GM21717 (cell line): ENCODE data around the gene SCP2.

ENCODE experiments used
- ATAC-seq: cut with Tn5 transposase; IDR thresholded peaks from one replicate; pipeline ENCODE4 v1.9.1; 2021; ENCODE audit warnings: mild to moderate bottlenecking, moderate library complexity; ENCODE audit not compliant: unreplicated experiment

SCP2 gene

DNA sequence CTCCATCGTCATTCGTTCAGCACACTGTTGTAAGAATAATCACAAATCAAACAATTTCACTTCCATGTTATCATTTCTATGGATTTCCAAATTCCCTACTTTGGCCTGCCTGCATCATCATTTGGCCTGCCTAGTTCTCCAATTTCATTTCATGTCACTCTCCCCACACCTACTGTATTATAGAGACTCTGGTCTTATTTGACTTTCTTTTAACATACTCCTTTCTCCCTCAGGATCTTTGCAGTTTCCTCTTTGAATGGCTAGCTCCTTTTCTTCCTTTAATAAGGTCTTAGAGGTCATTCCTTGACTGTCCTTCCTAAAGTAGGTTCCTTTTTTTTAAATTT is 98.7 kb downstream of the SCP2 start:
- no peak for ATAC-seq

DNA sequence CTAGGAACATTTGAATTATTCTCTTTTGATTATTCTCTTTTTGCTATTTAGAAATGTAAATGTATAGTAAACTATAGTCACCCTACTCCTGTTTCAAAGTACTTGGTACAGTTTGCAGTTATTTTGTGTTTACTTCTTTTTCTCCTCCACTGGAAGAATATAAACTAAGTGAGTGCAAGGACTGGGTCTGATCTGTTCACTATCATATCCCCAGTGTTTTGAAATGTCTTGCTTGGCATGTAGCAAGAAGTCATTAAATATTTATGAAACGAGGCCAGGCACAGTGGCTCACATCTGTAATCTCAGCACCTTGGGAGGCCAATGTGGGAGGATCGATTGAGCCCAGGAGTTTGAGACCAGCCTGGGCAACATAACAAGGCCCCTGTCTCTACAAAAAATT is 99.2 kb downstream of the SCP2 start:
- ATAC-seq, result no peak

DNA sequence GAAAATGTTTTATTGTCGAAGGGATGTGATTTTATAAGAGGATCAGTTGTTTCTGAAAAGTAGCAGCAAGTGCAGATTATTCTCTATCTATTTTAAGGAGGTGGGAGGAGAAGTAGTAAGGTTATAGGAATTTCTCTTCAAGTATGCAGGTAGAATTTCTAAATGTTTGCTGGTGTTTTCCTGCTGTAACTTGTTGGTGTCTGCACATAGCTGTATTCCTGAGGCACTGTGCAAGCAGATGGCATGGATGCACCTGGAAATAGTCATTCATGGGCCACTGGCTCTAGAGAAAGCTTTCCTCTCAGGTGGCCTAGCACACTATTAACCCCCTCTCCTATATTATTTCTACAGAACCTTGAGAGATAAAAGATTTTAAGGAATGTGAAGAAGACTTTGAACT is 104.7 kb downstream of the SCP2 start:
- ATAC-seq, result no peak

DNA sequence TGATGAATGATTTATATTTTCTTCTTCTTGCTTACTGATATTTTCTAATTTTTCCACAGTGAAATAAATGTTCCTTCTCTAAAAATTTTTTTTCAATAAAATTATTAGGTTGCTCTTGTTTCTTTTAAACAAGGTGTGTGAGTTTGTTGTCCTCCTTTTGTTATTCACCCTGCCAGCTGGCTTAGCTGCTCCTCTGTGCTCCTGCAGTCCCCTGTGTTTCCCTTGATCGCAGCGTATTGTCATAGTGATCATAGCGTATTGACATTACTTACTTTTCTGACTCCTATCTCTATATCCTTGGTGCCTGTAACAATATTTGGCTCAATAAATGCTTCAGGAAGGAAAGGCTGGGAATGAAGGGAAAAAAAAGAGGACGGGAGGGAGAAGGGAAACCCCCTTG is 110.1 kb downstream of the SCP2 start:
- no peak for ATAC-seq

DNA sequence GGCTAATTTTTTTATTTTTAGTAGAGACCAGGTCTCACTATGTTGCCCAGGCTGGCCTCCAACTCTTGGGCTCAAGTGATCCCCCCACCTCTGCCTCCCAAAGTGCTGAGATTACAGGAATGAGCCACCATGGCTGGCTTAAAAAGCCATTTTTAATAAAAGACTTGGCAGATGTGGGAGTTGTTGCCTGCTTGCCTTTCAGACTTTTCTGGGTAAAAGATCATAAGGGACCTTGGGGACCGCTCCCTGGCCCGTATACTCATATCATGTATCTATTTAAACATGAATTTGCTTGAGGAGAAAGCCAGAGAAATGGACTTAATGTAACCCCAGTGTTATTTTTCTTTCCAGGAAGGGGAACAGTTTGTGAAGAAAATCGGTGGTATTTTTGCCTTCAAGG is 111.5 kb downstream of the SCP2 start:
- ATAC-seq, result no peak

DNA sequence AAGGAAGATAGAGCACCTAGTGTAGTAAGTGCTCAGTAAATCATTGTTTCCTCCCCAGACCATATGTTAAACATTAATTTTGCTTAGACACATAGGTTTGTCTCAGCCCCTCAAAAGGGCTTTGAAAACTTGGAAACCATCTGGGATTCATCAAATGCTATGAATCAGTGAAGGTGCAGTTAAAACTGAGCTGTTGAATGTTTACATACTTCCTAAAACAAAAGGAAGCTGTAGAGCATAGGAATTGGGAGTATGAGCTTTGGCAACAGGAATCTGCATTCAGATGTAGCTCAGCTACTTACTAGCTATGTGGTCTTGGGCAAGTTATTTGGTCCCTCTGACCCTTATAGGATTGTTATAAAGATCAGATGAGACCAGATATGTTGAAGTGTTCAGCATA is 116.2 kb downstream of the SCP2 start:
- no peak for ATAC-seq

DNA sequence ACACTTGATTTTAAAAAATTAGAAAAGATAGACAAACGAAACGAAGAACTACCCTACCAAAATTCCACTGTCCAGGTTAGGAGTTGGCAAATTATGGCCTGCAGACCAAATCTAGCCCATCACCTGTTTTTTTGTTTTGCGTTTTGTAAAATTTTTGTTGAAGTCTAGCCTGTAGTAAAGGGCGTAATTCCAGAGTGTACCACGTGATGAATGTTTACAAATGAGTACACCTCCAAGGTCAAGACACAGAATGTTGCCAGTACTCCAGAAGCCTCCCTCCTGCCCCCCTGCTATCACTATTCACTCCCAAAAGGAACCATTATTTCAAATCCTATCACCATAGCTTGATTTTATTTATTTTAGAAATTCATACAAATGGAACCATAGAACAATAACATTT is 117.8 kb downstream of the SCP2 start:
- no peak for ATAC-seq

DNA sequence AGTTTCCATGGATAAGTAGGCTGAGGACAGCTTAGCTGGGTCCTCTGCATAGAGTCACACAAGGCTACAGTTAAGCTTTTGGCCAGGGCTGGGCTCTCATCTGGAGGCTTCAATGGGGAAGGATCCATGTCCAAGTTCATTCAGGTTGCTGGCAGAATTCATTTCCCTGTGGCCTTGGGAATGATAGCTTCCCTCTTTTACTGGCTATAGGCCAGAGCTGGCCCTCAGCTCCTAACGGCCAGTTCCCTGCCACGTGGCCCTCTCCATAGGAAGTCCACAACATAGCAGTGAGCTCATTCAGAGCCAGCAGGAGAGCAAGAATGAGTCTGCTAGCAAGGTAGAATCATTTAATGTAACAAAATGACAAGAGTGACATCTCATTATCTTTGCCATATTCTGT is 119.9 kb downstream of the SCP2 start:
- ATAC-seq, result no peak

GRCh38 chr1:53047737-53048736 is 121.0 kb downstream of the SCP2 start:
- no peak for ATAC-seq

DNA sequence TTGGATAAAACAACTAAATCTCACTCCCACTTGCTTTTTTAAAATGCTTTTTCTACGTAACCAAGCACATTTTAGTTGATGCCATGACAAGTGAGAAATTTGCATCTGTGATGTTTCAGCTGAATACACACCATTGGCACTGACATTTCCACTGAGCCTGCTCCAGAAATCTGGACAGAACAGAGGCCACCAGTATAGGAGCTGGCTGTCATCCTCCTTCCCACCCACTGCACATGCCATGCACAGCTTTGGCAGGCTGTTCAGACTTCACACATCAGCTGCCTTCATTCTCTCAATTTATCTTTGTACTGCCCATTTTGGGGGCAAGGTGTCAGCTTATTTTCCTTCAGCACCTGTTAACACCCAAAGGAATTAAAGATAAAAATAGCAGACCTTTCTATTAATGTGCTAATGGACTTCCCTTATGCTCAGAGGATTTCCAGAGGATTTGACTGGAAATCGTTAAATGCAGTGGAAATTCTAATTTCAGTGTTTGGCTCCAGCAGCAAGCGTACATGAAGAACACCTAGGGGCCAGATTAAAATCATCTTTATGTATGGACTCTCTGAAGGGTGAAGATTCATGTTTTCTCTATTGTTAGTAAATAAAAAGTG is 122.0 kb downstream of the SCP2 start:
- no peak for ATAC-seq

DNA sequence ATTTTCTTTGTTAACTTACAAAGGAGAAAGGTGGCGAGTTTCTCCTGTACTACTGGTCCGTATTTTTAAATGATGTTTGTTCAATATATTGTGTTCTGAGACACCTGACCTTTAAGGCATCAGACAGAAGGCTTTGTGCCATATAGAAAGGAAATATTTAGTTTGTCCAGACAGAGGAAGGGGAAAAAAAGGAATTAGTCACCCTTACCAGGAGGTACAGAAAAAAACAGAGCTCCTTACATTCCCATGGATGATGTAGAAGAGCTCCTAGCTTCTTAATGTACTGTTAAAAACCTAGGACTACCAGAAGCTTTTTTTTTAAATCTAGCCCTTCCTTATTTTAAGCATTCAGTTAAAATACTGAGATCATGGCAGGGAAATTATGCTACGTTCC is 122.5 kb downstream of the SCP2 start:
- ATAC-seq, result no peak

GRCh38 chr1:53050310-53050709 is 123.2 kb downstream of the SCP2 start:
- ATAC-seq, result no peak

GRCh38 chr1:53051676-53052075 is 124.6 kb downstream of the SCP2 start:
- ATAC-seq, result no peak

- no peak for ATAC-seq
Measured at GRCh38 chr1:53057127-53057526, 130.1 kb downstream of the SCP2 start.

- no peak for ATAC-seq
Measured at GRCh38 chr1:53060579-53060978, 133.5 kb downstream of the SCP2 start.

DNA sequence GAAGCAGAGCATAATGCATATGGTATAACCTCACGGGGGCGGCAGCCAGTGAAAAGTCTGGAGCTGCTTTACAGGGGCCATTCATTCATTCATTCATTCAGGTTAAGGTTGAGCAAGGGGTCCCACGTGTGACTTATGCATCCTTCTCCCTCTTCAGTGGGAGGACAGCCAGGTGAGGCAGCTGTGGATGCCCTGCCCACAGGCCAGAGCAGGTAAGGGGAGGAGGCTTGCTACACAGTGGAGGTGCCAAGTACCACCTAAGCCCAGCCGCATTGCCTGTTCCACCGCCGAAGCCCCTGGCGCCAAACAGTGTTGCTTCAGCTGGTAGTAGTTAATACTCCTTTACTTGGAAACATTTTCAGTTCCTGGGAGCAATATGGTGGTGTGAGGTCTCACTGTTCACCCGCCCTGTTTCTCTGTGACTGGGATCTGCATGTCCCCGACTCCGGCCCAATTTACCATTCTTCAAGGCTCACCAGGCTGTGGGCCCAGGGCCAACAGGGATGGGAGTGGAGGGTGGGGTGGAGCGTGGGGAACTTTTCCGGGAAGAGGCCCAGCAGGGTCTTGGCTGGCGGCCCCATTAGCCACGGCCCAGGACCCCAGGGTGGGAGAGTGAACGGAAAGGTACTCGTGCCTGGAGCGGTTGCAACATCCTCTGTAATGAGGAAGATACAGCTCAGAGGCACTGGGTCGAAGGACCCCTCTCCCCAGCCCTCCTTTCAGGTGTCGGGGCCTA is 134.2 kb downstream of the SCP2 start:
- no peak for ATAC-seq

DNA sequence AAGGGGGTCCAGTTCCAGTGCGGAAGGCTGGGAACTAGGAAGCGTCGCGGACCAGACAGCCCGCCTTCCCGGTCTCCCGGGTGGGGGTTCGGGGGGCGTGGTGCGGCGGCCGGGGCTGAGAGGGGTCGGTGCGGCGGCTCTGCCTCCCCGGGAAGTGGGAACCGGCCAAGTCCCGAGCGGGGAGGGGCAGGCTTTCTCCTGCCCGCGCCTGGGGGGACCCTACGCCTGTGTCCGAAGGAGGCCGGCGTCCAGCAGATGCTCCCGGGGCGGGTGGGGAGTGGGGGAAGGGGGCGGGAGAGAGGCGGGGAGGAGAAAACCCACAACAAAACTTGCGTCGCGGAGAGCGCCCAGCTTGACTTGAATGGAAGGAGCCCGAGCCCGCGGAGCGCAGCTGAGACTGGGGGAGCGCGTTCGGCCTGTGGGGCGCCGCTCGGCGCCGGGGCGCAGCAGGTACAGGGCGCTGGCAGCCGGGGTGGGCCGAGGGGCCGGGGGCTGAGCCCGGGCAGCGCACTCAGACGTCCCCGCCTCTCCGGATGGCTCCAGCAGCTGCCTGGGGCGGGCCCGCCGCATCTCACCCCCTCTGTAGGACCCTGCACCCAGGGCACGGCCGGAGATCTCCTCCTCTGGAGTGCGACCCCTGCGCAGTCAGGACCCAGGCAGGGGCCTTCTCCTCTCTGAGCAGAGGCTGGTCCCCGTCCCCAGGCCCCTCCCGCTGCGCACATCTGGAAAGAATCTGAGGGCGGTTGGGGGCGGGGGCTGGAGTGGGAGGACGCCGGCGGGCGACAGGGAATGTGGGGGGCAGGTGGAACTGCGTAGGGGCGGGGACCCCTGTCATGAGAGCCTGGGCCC is 135.0 kb downstream of the SCP2 start, which contains the start of gene PODN:
Gene PODN (plus strand): TSS at position 355 of the 849 bp plus-strand sequence. CDS start 7,643 bp downstream, outside the sequence.
- no peak for ATAC-seq

DNA sequence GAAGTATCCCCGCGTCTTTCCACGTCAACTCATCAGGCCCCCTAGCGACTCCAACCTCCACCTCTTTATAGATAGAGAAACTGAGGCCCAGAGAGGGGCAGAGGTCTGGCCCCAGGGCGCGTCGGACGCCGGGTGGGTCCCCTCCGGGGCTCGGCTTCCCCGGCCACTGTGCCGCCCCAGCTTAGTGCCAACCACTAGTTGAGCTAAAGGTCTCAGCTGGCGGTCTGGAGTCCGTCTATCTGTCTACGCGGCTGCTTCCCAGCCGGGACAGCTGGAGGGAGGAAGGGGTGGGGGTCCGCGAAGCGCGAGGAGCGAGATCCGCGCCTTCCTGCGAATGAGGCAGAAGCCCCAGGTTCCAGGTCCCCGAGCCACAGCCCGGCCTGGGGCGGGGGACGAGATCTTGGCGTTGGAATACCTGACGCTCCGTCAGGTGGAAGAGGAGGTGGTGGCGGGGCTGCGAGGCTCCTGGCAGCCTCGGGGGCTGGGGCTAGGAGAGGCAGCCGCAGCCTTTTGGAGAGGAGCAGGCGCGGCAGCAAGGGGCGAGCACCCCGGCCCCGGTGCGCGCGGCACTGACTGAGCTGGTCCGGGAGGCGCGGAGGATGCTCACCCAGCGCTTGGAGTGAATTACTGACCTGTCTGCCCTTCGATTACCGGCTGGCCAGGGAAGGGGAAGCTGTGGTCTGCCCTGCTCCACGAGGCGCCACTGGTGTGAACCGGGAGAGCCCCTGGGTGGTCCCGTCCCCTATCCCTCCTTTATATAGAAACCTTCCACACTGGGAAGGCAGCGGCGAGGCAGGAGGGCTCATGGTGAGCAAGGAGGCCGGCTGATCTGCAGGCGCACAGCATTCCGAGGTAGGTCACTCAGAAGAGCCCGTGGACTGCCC is 135.9 kb downstream of the SCP2 start:
- no peak for ATAC-seq

GRCh38 chr1:53063744-53064515 is 136.9 kb downstream of the SCP2 start:
- ATAC-seq, result no peak
